Uterus (tissue), 2 donors: ENCODE measurements around the gene LMBR1.

ENCODE experiments used
- CTCF ChIP-seq, 4 experiments: fragments of 200-600 bp in 2 of 4; fragments of 450-650 bp in 2 of 4; sonication (generic) in 2 of 4; IDR thresholded peaks; one replicate each; pipeline ENCODE4 v1.5.1; 2016 to 2019; ENCODE audit warnings: antibody characterized with exemption in 4 of 4, mild to moderate bottlenecking in 2 of 4, moderate library complexity in 1 of 4
- POLR2A ChIP-seq, 2 donors: fragments of 450-650 bp; IDR thresholded peaks; one replicate each; pipeline ENCODE4 v1.6.1; 2016; ENCODE audit warnings: antibody characterized with exemption in 2 of 2, mild to moderate bottlenecking in 1 of 2, moderate library complexity in 1 of 2

GRCh38 chr7:156896388-156897022, 3.5 kb upstream of the LMBR1 start:
- TF ChIP-seq CTCF (IDR thresholded peaks at IDR 0.05) (no peak), POLR2A (IDR thresholded peaks at IDR 0.05) (no peak)
